ENCODE measurements around the gene GOLIM4. TPM values are rescaled to one million over a fixed set of nuclear protein-coding genes. Genes with fewer than 3 reads are reported as not detected.
A peak's percentile ranks its signal among the peaks of the same experiment; 100 is the strongest.

GOLIM4 gene
- total and polyA plus RNA-seq, 12 donors: 6.5 to 25.2 (median 17.0) TPM

- Histone ChIP-seq H3K4me3 (no peak overlapping the region), H3K27me3 (no peaks in the 10 kb centered on the region), H3K27ac (no peak overlapping the region), H3K4me1 (replicated peaks in 1 of 2) (peaks cover 0 to 17% of the 10 kb centered on the region in 2 donors), H3K9me3 (replicated peaks in 1 of 3) (no peaks in the 10 kb centered on the region), H3K36me3 (replicated peaks in 1 of 2) (no peaks in the 10 kb centered on the region)
- intact Hi-C loops (cut with DNase I): loop anchor here (5.0 to 10.0 kb wide), 2 partner anchors 48 to 115 kb away; partner anchors contain the start of gene GOLIM4 (in 1 of the 2)
- TF ChIP-seq, protein P1, sequence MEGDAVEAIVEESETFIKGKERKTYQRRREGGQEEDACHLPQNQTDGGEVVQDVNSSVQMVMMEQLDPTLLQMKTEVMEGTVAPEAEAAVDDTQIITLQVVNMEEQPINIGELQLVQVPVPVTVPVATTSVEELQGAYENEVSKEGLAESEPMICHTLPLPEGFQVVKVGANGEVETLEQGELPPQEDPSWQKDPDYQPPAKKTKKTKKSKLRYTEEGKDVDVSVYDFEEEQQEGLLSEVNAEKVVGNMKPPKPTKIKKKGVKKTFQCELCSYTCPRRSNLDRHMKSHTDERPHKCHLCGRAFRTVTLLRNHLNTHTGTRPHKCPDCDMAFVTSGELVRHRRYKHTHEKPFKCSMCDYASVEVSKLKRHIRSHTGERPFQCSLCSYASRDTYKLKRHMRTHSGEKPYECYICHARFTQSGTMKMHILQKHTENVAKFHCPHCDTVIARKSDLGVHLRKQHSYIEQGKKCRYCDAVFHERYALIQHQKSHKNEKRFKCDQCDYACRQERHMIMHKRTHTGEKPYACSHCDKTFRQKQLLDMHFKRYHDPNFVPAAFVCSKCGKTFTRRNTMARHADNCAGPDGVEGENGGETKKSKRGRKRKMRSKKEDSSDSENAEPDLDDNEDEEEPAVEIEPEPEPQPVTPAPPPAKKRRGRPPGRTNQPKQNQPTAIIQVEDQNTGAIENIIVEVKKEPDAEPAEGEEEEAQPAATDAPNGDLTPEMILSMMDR (IDR thresholded peaks at IDR 0.05): peak; percentile 68 to 98 (median 90)
- TF ChIP-seq POLR2A (IDR thresholded peaks at IDR 0.05): no peak
- DNase-seq: peak in 2 of 7 donors; percentile 17 to 21
- WGBS, 4 donors: 67 to 74% (median 68%) methylated on average over 1 of the region's 1 CpG
Measured at GRCh38 chr3:168047190-168047795, 48.4 kb downstream of the GOLIM4 start.

DNA sequence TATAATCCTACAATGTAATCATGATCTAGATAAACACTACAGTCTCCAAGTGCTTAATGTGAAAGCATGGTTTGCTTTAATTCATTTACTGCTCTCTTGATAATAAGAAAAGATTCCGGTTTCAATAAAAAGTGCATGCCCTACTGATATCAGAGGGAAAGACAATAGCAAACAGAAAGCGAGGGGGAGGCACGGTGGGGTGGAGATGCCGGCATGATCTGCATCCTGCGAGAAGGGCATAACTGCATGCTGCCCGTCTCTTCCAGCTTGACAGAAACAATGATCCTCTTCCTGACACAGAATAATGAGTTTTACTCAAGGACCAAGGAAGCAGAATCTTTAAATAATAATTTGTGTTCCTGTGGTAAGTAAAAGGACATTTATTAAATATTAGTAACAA lies 51.7 kb downstream of the GOLIM4 start:
- intact Hi-C loops (cut with DNase I): loop anchor here in 1 of 2 donors (10.0 kb wide), 1 partner anchor 51 kb away; the partner anchor contains the start of gene GOLIM4
- Histone ChIP-seq H3K4me3 (no peak overlapping the region), H3K27ac (no peak overlapping the region), H3K4me1 (replicated peaks in 1 of 2) (peaks cover 0 to 4% of the 10 kb centered on the region in 2 donors), H3K27me3 (no peaks in the 10 kb centered on the region), H3K9me3 (replicated peaks in 1 of 3) (no peaks in the 10 kb centered on the region), H3K36me3 (replicated peaks in 1 of 2) (no peaks in the 10 kb centered on the region)
- WGBS, 4 donors: 56 to 83% (median 81%) methylated on average over 6 of the region's 6 CpGs
- no peak for DNase-seq
- TF ChIP-seq POLR2A (IDR thresholded peaks at IDR 0.05): no peak
- TF ChIP-seq, protein P1 (IDR thresholded peaks at IDR 0.05): no peak

DNA sequence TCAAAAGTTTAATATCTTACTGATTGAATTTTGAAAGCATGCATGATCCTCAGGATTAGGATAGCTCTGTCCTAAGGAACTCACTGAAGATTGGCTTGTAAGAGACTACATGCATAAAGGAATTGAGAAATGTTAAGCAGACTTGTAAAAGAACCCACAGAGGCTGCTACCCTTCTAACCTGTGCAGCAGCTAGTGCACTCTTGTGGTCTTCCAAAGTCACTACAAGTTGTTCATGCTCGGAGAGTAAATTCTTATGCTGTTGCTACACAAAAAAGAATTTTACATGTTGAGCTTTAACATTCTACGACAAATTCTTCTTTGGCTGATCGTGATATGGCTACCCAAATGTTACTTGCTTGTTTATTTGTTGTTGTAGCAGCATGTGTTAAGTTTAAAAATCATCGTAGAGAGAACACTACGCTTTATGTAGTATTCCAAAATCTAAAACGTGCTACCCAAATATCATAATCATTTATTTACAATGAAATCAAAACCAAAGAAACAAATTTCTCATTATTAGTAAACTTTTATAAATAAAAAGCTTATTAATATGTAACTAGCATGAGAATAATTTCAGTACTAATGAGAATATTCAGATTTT lies 55.0 kb downstream of the GOLIM4 start:
- no peak overlapping the region for H3K27ac ChIP-seq
- intact Hi-C loops (cut with DNase I): loop anchor here in 1 of 2 donors (10.0 kb wide), 1 partner anchor 54 kb away; the partner anchor contains the start of gene GOLIM4
- peaks cover 0 to 4% of the 10 kb centered on the region in 2 donors for H3K4me1 ChIP-seq (replicated peaks in 1 of 2)
- DNase-seq: peak in 2 of 7 donors; percentile 15 to 16
- H3K9me3 ChIP-seq (replicated peaks in 1 of 3): no peaks in the 10 kb centered on the region
- 82 to 88% (median 85%) methylated on average over 6 of the region's 6 CpGs for WGBS, 4 donors
- no peak overlapping the region for H3K4me3 ChIP-seq
- H3K36me3 ChIP-seq (replicated peaks in 1 of 2): peaks cover 0 to 12% of the 10 kb centered on the region in 2 donors
- TF ChIP-seq, protein P1 (IDR thresholded peaks at IDR 0.05): peak; percentile 27 to 56 (median 46)
- no peak for TF ChIP-seq POLR2A (IDR thresholded peaks at IDR 0.05)
- no peaks in the 10 kb centered on the region for H3K27me3 ChIP-seq

GRCh38 chr3:168037020-168037419 lies 58.7 kb downstream of the GOLIM4 start:
- peaks cover 0 to 12% of the 10 kb centered on the region in 2 donors for H3K36me3 ChIP-seq (replicated peaks in 1 of 2)
- intact Hi-C loops (cut with DNase I): no loop called here

More at GRCh38 chr3:168037020-168037419, 58.7 kb downstream of the GOLIM4 start:
- no peak overlapping the region for H3K4me3 ChIP-seq
- H3K4me1 ChIP-seq (replicated peaks in 1 of 2): no peaks in the 10 kb centered on the region
- H3K9me3 ChIP-seq (replicated peaks in 1 of 3): no peaks in the 10 kb centered on the region
- H3K27ac ChIP-seq: no peak overlapping the region
- 94 to 97% (median 96%) methylated on average over 2 of the region's 2 CpGs for WGBS, 4 donors
- TF ChIP-seq, protein P1 (IDR thresholded peaks at IDR 0.05): no peak
- TF ChIP-seq POLR2A (IDR thresholded peaks at IDR 0.05): no peak
- DNase-seq: no peak
- no peaks in the 10 kb centered on the region for H3K27me3 ChIP-seq
